Osteoblast (primary cell): ENCODE results near the gene CTDSP1. TPM values are rescaled to one million over a fixed set of nuclear protein-coding genes. Genes with fewer than 3 reads are reported as not detected.

Source experiments
- DNase-seq: peaks from one replicate; pipeline ENCODE4 v3.0.0; 2011; ENCODE audit warnings: low spot score, mixed read lengths; ENCODE audit not compliant: insufficient read length; ENCODE audit errors: missing footprints
- H2AFZ ChIP-seq: 2 replicates; pipeline ENCODE4 v1.6.0; 2011; ENCODE audit warnings: mild to moderate bottlenecking, low read length
- H3K27ac ChIP-seq: 2 replicates; pipeline ENCODE4 v1.5.1; 2011; ENCODE audit warnings: mild to moderate bottlenecking, low read depth, low read length, moderate library complexity
- H3K27me3 ChIP-seq: 2 replicates; pipeline ENCODE4 v1.6.0; 2012; ENCODE audit warnings: mild to moderate bottlenecking, control low read depth, inconsistent platforms, low read length, moderate library complexity; ENCODE audit not compliant: insufficient read depth
- H3K36me3 ChIP-seq: 2 replicates; pipeline ENCODE4 v1.5.1; 2011; ENCODE audit warnings: mild to moderate bottlenecking, low read length, control low read depth, moderate library complexity; ENCODE audit not compliant: insufficient read depth
- H3K4me1 ChIP-seq: 2 replicates; pipeline ENCODE4 v1.5.1; 2011; ENCODE audit warnings: mild to moderate bottlenecking, low read length, control low read depth, moderate library complexity; ENCODE audit not compliant: insufficient read depth
- H3K4me2 ChIP-seq: 2 replicates; pipeline ENCODE4 v1.6.0; 2011; ENCODE audit warnings: mild to moderate bottlenecking, low read length; ENCODE audit not compliant: insufficient read depth
- H3K4me3 ChIP-seq: fragments of 200-600 bp; sonication (generic); 3 replicates; pipeline ENCODE4 v1.5.1; 2012; ENCODE audit warnings: mild to moderate bottlenecking, low read length, inconsistent platforms; ENCODE audit not compliant: insufficient read depth
- H3K79me2 ChIP-seq: 2 replicates; pipeline ENCODE4 v1.6.0; 2012; ENCODE audit warnings: mild to moderate bottlenecking, low read length, control low read depth, inconsistent platforms; ENCODE audit not compliant: insufficient read depth
- H3K9me3 ChIP-seq: 2 replicates; pipeline ENCODE4 v1.5.1; 2011; ENCODE audit warnings: low read depth, low read length, control low read depth
- H4K20me1 ChIP-seq: 2 replicates; pipeline ENCODE4 v1.6.0; 2012; ENCODE audit warnings: mild to moderate bottlenecking, low read length, control low read depth; ENCODE audit not compliant: insufficient read depth
- total RNA-seq: library from RNA; depleted of rRNA; stranded (reverse); fragments of >200 nt; gene quantifications from 2 replicates; pipeline ENCODE4 v1.2.3, GENCODE V29; 2012
- TF ChIP-seq, protein P1 (sequence below): IDR thresholded peaks from 2 replicates; pipeline ENCODE4 v1.5.1; 2011; ENCODE audit warnings: mild to moderate bottlenecking, low read depth, low read length, moderate library complexity; ENCODE audit errors: extremely low read depth

CTDSP1 gene
- total RNA-seq, 1 donor: 71.7 TPM

DNA sequence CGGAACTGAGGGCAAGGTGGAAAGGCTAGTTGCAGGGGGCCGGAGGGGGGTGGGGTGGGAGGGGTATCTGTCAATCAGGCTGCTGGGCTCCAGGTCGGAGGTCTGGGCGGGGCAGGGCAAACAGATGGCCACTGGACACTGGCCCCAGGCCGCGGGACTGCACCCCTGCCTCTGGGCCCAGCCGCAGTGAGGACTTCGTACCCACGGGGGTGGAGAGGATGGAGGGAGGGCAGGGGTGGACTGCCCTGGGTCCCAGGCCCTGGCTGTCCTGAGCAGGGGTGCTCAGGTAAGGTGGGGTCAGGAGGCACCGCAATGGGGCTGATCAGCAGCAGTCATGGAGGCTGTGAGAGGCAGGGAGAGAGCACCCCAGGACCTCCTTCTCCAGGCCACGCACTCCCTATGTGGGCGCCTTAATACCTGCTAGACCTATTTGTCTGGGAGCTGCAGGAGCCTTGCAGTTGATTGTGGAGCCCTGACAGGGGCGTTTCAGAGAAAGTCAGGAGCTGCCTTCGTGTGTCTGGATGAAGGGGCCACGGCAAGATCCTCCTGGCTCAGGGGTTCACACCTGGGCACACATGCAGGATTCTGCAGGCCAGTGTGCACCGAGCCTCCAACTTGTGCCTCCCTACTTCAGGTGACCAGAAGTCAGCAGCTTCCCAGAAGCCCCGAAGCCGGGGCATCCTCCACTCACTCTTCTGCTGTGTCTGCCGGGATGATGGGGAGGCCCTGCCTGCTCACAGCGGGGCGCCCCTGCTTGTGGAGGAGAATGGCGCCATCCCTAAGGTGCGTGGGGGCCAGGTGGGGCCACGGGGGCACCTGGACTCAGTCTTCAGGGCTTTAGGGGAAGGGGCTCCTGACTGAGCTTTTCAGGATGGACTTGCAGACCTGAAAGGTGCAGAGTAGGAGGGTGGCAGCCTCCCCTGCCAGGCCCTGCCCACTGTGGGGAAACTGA is 1.5 kb downstream of the CTDSP1 start:
- peaks cover 24% of the 10 kb centered on the region for H3K36me3 ChIP-seq
- H3K79me2 ChIP-seq: peaks cover 33% of the 10 kb centered on the region
- peak overlapping the region; percentile 82 for H3K4me3 ChIP-seq
- H3K9me3 ChIP-seq: no peaks in the 10 kb centered on the region
- no peaks in the 10 kb centered on the region for H3K27me3 ChIP-seq
- peaks cover 13% of the 10 kb centered on the region for H4K20me1 ChIP-seq
- H3K4me2 ChIP-seq: peak overlapping the region; percentile 84
- no peak overlapping the region for H3K27ac ChIP-seq
- TF ChIP-seq, protein P1, sequence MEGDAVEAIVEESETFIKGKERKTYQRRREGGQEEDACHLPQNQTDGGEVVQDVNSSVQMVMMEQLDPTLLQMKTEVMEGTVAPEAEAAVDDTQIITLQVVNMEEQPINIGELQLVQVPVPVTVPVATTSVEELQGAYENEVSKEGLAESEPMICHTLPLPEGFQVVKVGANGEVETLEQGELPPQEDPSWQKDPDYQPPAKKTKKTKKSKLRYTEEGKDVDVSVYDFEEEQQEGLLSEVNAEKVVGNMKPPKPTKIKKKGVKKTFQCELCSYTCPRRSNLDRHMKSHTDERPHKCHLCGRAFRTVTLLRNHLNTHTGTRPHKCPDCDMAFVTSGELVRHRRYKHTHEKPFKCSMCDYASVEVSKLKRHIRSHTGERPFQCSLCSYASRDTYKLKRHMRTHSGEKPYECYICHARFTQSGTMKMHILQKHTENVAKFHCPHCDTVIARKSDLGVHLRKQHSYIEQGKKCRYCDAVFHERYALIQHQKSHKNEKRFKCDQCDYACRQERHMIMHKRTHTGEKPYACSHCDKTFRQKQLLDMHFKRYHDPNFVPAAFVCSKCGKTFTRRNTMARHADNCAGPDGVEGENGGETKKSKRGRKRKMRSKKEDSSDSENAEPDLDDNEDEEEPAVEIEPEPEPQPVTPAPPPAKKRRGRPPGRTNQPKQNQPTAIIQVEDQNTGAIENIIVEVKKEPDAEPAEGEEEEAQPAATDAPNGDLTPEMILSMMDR: no peak
- peak; percentile 91 for DNase-seq
- peaks cover 26% of the 10 kb centered on the region for H3K4me1 ChIP-seq
- no peak overlapping the region for H2AFZ ChIP-seq

DNA sequence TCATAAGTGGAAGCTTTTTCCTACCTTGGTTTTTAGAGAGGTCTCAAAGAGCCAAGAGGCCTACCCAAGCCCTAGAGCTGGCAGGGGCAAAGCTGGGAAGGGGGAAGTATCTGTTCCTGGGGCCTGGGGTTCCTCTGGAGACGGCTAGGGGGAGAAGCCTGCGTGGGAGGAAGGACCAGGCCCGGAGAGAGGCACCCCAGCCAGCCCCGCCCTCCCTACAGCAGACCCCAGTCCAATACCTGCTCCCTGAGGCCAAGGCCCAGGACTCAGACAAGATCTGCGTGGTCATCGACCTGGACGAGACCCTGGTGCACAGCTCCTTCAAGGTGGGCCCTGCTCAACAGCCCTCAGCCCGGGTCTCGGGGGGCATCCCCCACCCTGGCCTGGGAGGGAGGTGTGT is 2.2 kb downstream of the CTDSP1 start:
- no peaks in the 10 kb centered on the region for H3K9me3 ChIP-seq
- peak overlapping the region; percentile 28 for H3K27ac ChIP-seq
- H3K4me3 ChIP-seq: no peak overlapping the region
- peaks cover 23% of the 10 kb centered on the region for H3K4me1 ChIP-seq
- DNase-seq: peak; percentile 87
- no peaks in the 10 kb centered on the region for H3K27me3 ChIP-seq
- peaks cover 33% of the 10 kb centered on the region for H3K79me2 ChIP-seq
- TF ChIP-seq, protein P1: no peak
- H3K36me3 ChIP-seq: peaks cover 24% of the 10 kb centered on the region
- H2AFZ ChIP-seq: no peak overlapping the region
- peak overlapping the region; percentile 84 for H3K4me2 ChIP-seq
- H4K20me1 ChIP-seq: peaks cover 13% of the 10 kb centered on the region

DNA sequence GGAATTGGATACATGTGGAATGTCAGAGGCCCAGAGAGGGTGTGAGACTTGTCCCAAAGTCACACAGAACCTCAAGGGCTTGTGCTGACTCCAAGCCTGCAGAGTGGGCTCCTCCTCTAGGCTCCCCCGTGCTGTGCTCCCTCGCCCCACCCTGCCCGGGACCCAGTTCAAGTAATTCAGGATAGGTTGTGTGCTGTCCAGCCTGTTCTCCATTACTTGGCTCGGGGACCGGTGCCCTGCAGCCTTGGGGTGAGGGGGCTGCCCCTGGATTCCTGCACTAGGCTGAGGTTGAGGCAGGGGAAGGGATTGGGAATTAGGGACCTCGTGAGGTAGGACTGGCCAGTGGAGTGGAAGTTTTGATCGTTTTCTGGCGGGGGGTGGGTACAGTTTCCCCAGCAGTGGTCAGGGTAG is 2.8 kb downstream of the CTDSP1 start:
- Histone ChIP-seq H2AFZ (no peak overlapping the region), H3K27ac (peak overlapping the region; percentile 28), H3K9me3 (no peaks in the 10 kb centered on the region), H3K4me3 (no peak overlapping the region), H3K79me2 (peaks cover 33% of the 10 kb centered on the region), H3K4me1 (peaks cover 23% of the 10 kb centered on the region), H3K36me3 (peaks cover 24% of the 10 kb centered on the region), H3K4me2 (no peak overlapping the region), H4K20me1 (peaks cover 13% of the 10 kb centered on the region), H3K27me3 (no peaks in the 10 kb centered on the region)
- peak; percentile 79 for DNase-seq
- TF ChIP-seq, protein P1: no peak

DNA sequence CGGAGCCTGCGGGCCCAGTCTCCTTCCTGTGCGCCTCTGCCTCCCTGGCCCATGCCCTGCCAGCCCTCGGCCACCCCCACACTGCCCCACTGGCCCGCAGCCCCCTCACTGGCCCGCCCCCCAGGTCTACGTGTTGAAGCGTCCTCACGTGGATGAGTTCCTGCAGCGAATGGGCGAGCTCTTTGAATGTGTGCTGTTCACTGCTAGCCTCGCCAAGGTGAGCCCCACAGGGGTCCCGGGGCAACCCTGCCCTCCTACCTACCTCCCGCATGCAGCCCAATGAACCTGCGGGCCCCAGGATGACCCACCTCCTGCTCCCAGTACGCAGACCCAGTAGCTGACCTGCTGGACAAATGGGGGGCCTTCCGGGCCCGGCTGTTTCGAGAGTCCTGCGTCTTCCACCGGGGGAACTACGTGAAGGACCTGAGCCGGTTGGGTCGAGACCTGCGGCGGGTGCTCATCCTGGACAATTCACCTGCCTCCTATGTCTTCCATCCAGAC is 3.3 kb downstream of the CTDSP1 start:
- Histone ChIP-seq H4K20me1 (peaks cover 13% of the 10 kb centered on the region), H2AFZ (no peak overlapping the region), H3K36me3 (peaks cover 24% of the 10 kb centered on the region), H3K27ac (no peak overlapping the region), H3K4me1 (peaks cover 20% of the 10 kb centered on the region), H3K79me2 (peaks cover 33% of the 10 kb centered on the region), H3K4me3 (no peak overlapping the region), H3K4me2 (no peak overlapping the region), H3K9me3 (no peaks in the 10 kb centered on the region), H3K27me3 (no peaks in the 10 kb centered on the region)
- peak; percentile 48 for DNase-seq
- TF ChIP-seq, protein P1: no peak
